ENCODE measurements around the gene PIGS.

Gene PIGS

DNA sequence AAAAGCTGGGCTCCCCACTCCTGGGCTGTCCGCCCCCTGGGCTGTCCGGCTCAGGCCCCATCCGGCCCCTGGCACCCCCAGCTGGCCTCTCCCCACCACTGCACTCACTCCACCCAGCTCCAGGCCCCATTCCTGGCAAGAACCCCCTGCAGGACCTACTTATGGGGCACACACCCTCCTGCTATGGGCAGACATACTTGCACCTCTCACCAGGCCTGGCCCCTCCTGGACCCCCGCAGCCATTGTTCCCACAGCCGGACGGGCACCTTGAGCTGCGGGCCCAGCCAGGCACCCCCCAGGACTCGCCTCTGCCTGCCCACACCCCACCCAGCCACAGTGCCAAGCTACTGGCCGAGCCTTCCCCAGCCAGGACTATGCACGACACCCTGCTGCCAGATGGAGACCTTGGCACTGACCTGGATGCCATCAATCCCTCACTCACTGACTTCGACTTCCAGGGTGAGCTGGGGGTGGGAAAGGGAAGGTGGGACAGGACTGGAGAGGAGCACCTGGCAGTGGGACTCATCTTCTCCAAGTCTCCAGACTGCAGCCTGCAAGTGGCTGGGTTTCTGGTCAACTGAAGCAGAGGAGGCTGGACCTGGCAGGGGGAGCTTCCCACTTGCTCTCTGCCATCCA lies 36.5 kb downstream of the PIGS start:
- H3K27me3 ChIP-seq (ENCODE audit: insufficient read depth, low read depth, severe bottlenecking), result no peaks in the 10 kb centered on the region
- no peak for DNase-seq
- H3K36me3 ChIP-seq, result no peaks in the 10 kb centered on the region
- no peak overlapping the region for H3K27ac ChIP-seq
- TF ChIP-seq, protein P1, sequence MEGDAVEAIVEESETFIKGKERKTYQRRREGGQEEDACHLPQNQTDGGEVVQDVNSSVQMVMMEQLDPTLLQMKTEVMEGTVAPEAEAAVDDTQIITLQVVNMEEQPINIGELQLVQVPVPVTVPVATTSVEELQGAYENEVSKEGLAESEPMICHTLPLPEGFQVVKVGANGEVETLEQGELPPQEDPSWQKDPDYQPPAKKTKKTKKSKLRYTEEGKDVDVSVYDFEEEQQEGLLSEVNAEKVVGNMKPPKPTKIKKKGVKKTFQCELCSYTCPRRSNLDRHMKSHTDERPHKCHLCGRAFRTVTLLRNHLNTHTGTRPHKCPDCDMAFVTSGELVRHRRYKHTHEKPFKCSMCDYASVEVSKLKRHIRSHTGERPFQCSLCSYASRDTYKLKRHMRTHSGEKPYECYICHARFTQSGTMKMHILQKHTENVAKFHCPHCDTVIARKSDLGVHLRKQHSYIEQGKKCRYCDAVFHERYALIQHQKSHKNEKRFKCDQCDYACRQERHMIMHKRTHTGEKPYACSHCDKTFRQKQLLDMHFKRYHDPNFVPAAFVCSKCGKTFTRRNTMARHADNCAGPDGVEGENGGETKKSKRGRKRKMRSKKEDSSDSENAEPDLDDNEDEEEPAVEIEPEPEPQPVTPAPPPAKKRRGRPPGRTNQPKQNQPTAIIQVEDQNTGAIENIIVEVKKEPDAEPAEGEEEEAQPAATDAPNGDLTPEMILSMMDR (IDR thresholded peaks at IDR 0.05; ENCODE audit: low read depth, low read length), result peak; percentile 37; the same call in 1 of the 2 replicates
- H3K4me3 ChIP-seq (ENCODE audit: low read depth, low read length), result no peak overlapping the region
- H3K9me3 ChIP-seq (ENCODE audit: severe bottlenecking), result no peaks in the 10 kb centered on the region

GRCh38 chr17:28533091-28533807 lies 38.1 kb downstream of the PIGS start:
- Histone ChIP-seq H3K36me3 (no peaks in the 10 kb centered on the region), H3K27me3 (ENCODE audit: insufficient read depth, low read depth, severe bottlenecking) (no peaks in the 10 kb centered on the region), H3K27ac (no peak overlapping the region), H3K9me3 (ENCODE audit: severe bottlenecking) (no peaks in the 10 kb centered on the region), H3K4me3 (ENCODE audit: low read depth, low read length) (no peak overlapping the region)
- TF ChIP-seq, protein P1 (IDR thresholded peaks at IDR 0.05; ENCODE audit: low read depth, low read length), result no peak
- no peak for DNase-seq

GRCh38 chr17:28532050-28532960 lies 39.0 kb downstream of the PIGS start:
- TF ChIP-seq, protein P1 (IDR thresholded peaks at IDR 0.05; ENCODE audit: low read depth, low read length), result no peak
- DNase-seq, result peak; percentile 39
- H3K9me3 ChIP-seq (ENCODE audit: severe bottlenecking), result no peaks in the 10 kb centered on the region
- H3K36me3 ChIP-seq, result no peaks in the 10 kb centered on the region
- H3K27me3 ChIP-seq (ENCODE audit: insufficient read depth, low read depth, severe bottlenecking), result no peaks in the 10 kb centered on the region
- H3K27ac ChIP-seq, result no peak overlapping the region
- no peak overlapping the region for H3K4me3 ChIP-seq (ENCODE audit: low read depth, low read length)

- H3K9me3 ChIP-seq (ENCODE audit: severe bottlenecking), result no peaks in the 10 kb centered on the region
- TF ChIP-seq, protein P1 (IDR thresholded peaks at IDR 0.05; ENCODE audit: low read depth, low read length), result no peak
- DNase-seq, result no peak
- no peaks in the 10 kb centered on the region for H3K36me3 ChIP-seq
- H3K27me3 ChIP-seq (ENCODE audit: insufficient read depth, low read depth, severe bottlenecking), result no peaks in the 10 kb centered on the region
- no peak overlapping the region for H3K27ac ChIP-seq
- H3K4me3 ChIP-seq (ENCODE audit: low read depth, low read length), result no peak overlapping the region
Observed at GRCh38 chr17:28530926-28531325, 40.4 kb downstream of the PIGS start.

DNA sequence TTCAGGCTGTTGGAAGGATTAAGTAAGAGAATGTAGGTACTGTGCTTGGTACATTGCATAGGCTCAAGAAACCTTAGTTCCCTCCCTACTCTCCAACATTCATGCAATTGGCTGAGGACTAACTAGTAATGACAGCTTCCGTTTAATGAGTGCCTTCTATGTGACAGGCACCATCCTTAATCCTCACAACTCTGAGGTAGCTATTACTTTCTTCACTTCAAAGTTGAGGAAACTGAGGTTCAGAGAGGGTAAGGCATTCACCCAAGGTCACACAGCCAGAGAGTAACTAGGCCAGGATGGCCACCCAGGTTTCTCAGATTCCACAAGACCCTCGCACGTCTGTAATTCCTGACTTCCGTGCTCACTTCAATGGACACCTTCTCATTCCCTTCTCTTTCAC lies 41.1 kb downstream of the PIGS start:
- DNase-seq, result no peak
- Histone ChIP-seq H3K27ac (no peak overlapping the region), H3K36me3 (no peaks in the 10 kb centered on the region), H3K9me3 (ENCODE audit: severe bottlenecking) (no peaks in the 10 kb centered on the region), H3K27me3 (ENCODE audit: insufficient read depth, low read depth, severe bottlenecking) (no peaks in the 10 kb centered on the region), H3K4me3 (ENCODE audit: low read depth, low read length) (no peak overlapping the region)
- TF ChIP-seq, protein P1 (IDR thresholded peaks at IDR 0.05; ENCODE audit: low read depth, low read length), result no peak
